Forelimb muscle (tissue), 1 donor: ENCODE results near the gene MATN4. TPM values are rescaled to one million over a fixed set of nuclear protein-coding genes. Genes with fewer than 3 reads are reported as not detected.

ENCODE experiments used
- DNase-seq: peaks from one replicate; pipeline ENCODE4 v3.0.0-alpha.2; 2013; ENCODE audit warnings: low read depth
- polyA plus RNA-seq: library from polyadenylated mRNA; unstranded; fragments of 120-200 nt; gene quantifications from one replicate; pipeline ENCODE4 v1.2.1, GENCODE V29; 2013; ENCODE audit not compliant: insufficient read length

MATN4 gene
- polyA plus RNA-seq, 1 donor: 0.57 TPM

GRCh38 chr20:45313943-45314342 lies 5.8 kb upstream of the MATN4 start:
- no peak for DNase-seq

GRCh38 chr20:45313065-45313695 lies 5.1 kb upstream of the MATN4 start:
- no peak for DNase-seq

- DNase-seq: no peak
Measured at GRCh38 chr20:45312241-45312640, 4.1 kb upstream of the MATN4 start.

GRCh38 chr20:45311589-45312211 lies 3.6 kb upstream of the MATN4 start:
- DNase-seq: no peak

- no peak for DNase-seq
Measured at GRCh38 chr20:45309075-45309474, 976 bp upstream of the MATN4 start.

GRCh38 chr20:45307076-45307640 lies 941 bp downstream of the MATN4 start:
- no peak for DNase-seq

GRCh38 chr20:45306431-45306982 lies 1.6 kb downstream of the MATN4 start, which contains the start of gene RBPJL:
Gene RBPJL (plus strand): TSS chr20:45306840. CDS start chr20:45306923, 83 bp downstream.
- no peak for DNase-seq

- no peak for DNase-seq
Measured at GRCh38 chr20:45305262-45305661, 2.8 kb downstream of the MATN4 start.

GRCh38 chr20:45304464-45304999 lies 3.6 kb downstream of the MATN4 start:
- DNase-seq: no peak

- no peak for DNase-seq
Measured at GRCh38 chr20:45303586-45304463, 4.3 kb downstream of the MATN4 start.

- no peak for DNase-seq
Measured at GRCh38 chr20:45301824-45302271, 6.3 kb downstream of the MATN4 start.

GRCh38 chr20:45300961-45301360 lies 7.1 kb downstream of the MATN4 start:
- DNase-seq: no peak

GRCh38 chr20:45299786-45300185 lies 8.3 kb downstream of the MATN4 start:
- DNase-seq: no peak

GRCh38 chr20:45297786-45298497 lies 10.2 kb downstream of the MATN4 start:
- no peak for DNase-seq

GRCh38 chr20:45294659-45295058 lies 13.4 kb downstream of the MATN4 start:
- no peak for DNase-seq

- no peak for DNase-seq
Measured at GRCh38 chr20:45294003-45294368, 14.1 kb downstream of the MATN4 start.

- no peak for DNase-seq
Measured at GRCh38 chr20:45293041-45294002, 14.8 kb downstream of the MATN4 start.

GRCh38 chr20:45292343-45292742 lies 15.8 kb downstream of the MATN4 start:
- no peak for DNase-seq

GRCh38 chr20:45291526-45291925 lies 16.6 kb downstream of the MATN4 start:
- DNase-seq: no peak
